HCT116 (cell line): ENCODE results near the gene CHAF1B. TPM values are rescaled to one million over a fixed set of nuclear protein-coding genes. Genes with fewer than 3 reads are reported as not detected.

Experiments used
- ATAC-seq: fragments of 200-7000 bp; cut with Tn5 transposase; 2 replicates; pipeline ENCODE4 v1.9.1; 2020; ENCODE audit warnings: mild to moderate bottlenecking, moderate library complexity
- BruUV-seq: library from RNA; stranded (reverse); fragments of 400-500 nt; replicated peaks from 2 replicates; lab custom pipeline; 2021; lab: Mats Ljungman, UMichigan
- CTCF ChIA-PET: fragments of 300-600 bp; sonication (Branson Sonifier 250); formaldehyde crosslinking; loops from one replicate; lab custom pipeline; 2021; ENCODE audit warnings: antibody characterized with exemption; lab: Charles Lee
- POLR2A ChIA-PET: fragments of 300-600, 350-600 bp; sonication (Branson Sonifier 250); formaldehyde crosslinking; loops from one replicate; lab custom pipeline; 2021; ENCODE audit warnings: antibody characterized with exemption; lab: Charles Lee
- RAD21 ChIA-PET, 2 experiments: fragments of 300-600 bp; sonication (Branson Sonifier 250); formaldehyde crosslinking; loops; one replicate each; lab custom pipeline; 2023; ENCODE audit warnings: low total read pairs in 2 of 2; ENCODE audit not compliant: uncharacterized antibody in 2 of 2, unreplicated experiment in 2 of 2, low non-redundant PET in 1 of 2; lab: Charles Lee
- DNase-seq: peaks from one replicate; pipeline ENCODE4 v3.0.0-alpha.2; 2010; ENCODE audit warnings: low read depth, low spot score
- H2AFZ ChIP-seq: fragments of 200-600 bp; shearing (Covaris generic), sonication (generic); 2 replicates; pipeline ENCODE4 v1.6.1; 2017; ENCODE audit warnings: low read depth, mixed run types, mixed read lengths, antibody characterized with exemption, low read length; ENCODE audit not compliant: poor library complexity, severe bottlenecking
- H3K27ac ChIP-seq: 2 replicates; pipeline ENCODE4 v1.5.1; 2012; ENCODE audit warnings: low read depth, low read length
- H3K27me3 ChIP-seq: fragments of 200-600 bp; sonication (generic); 2 replicates; pipeline ENCODE4 v1.6.1; 2016; ENCODE audit warnings: mixed run types, low read length, mixed read lengths; ENCODE audit not compliant: insufficient read depth
- H3K36me3 ChIP-seq, 2 experiments: fragments of 200-500 bp in 1 of 2; fragments of 200-600 bp in 1 of 2; sonication (Bioruptor generic) in 1 of 2; sonication (generic) in 1 of 2; 2 replicates each; pipeline versions ENCODE4 v1.5.1 to v1.6.1; 2014 to 2016; ENCODE audit warnings: low read length in 2 of 2, inconsistent platforms in 1 of 2, mixed read lengths in 1 of 2, mixed run types in 1 of 2; ENCODE audit not compliant: insufficient read depth in 2 of 2, control insufficient read depth in 1 of 2
- H3K4me1 ChIP-seq, 2 experiments: fragments of 200-600 bp in 1 of 2; sonication (generic) in 1 of 2; 2 replicates each; pipeline versions ENCODE4 v1.5.1 to v1.6.1; 2012 to 2017; ENCODE audit warnings: low read length in 2 of 2, inconsistent platforms in 1 of 2, mild to moderate bottlenecking in 1 of 2, mixed read lengths in 1 of 2, mixed run types in 1 of 2, moderate library complexity in 1 of 2; ENCODE audit not compliant: insufficient read depth in 2 of 2, control insufficient read depth in 1 of 2
- H3K4me2 ChIP-seq: fragments of 200-600 bp; sonication (generic); 2 replicates; pipeline ENCODE4 v1.6.1; 2017; ENCODE audit warnings: mixed run types, low read length, mixed read lengths
- H3K4me3 ChIP-seq, 2 experiments: fragments of 200-600 bp in 1 of 2; sonication (generic) in 1 of 2; replicated peaks in 1 of 2; 2 replicates each; pipeline ENCODE4 v1.5.1; 2011 to 2016; ENCODE audit warnings: low read length in 2 of 2, control low read depth in 1 of 2, low read depth in 1 of 2, mild to moderate bottlenecking in 1 of 2, mixed read lengths in 1 of 2, mixed run types in 1 of 2
- H3K79me2 ChIP-seq: fragments of 200-600 bp; sonication (generic); 2 replicates; pipeline ENCODE4 v1.6.1; 2017; ENCODE audit warnings: mild to moderate bottlenecking, mixed run types, low read length, moderate library complexity, mixed read lengths; ENCODE audit not compliant: insufficient read depth
- H3K9ac ChIP-seq: fragments of 200-600 bp; sonication (generic); 2 replicates; pipeline ENCODE4 v1.6.1; 2016; ENCODE audit warnings: low read length, mixed read lengths
- H3K9me2 ChIP-seq: fragments of 200-600 bp; sonication (generic), shearing (Covaris generic); 2 replicates; pipeline ENCODE4 v1.6.1; 2017; ENCODE audit warnings: mixed run types, mild to moderate bottlenecking, moderate library complexity; ENCODE audit not compliant: insufficient read depth
- H3K9me3 ChIP-seq, 2 experiments: fragments of 200-500 bp in 1 of 2; fragments of 200-600 bp in 1 of 2; sonication (Bioruptor generic) in 1 of 2; sonication (generic) in 1 of 2; 2 replicates each; pipeline ENCODE4 v1.6.1; 2014 to 2017; ENCODE audit warnings: low read length in 2 of 2, mixed read lengths in 2 of 2, inconsistent platforms in 1 of 2, low read depth in 1 of 2, mild to moderate bottlenecking in 1 of 2, mixed run types in 1 of 2, moderate library complexity in 1 of 2; ENCODE audit not compliant: control insufficient read depth in 1 of 2, insufficient read depth in 1 of 2
- H4K20me1 ChIP-seq: fragments of 200-600 bp; sonication (generic), shearing (Covaris generic); 2 replicates; pipeline ENCODE4 v1.6.1; 2017; ENCODE audit warnings: mixed run types, mild to moderate bottlenecking, moderate library complexity; ENCODE audit not compliant: insufficient read depth
- ATF3 ChIP-seq: IDR thresholded peaks from 2 replicates; pipeline ENCODE4 v1.6.1; 2012
- CEBPB ChIP-seq: IDR thresholded peaks from 2 replicates; pipeline ENCODE4 v1.6.1; 2012; ENCODE audit warnings: low read depth
- CTCF ChIP-seq, 3 experiments: fragments of 200-600 bp in 1 of 3; sonication (generic) in 1 of 3; IDR thresholded peaks in 2 of 3; conservative IDR thresholded peaks in 1 of 3; 2 replicates each; pipeline ENCODE4 v1.5.1; 2012 to 2017; ENCODE audit warnings: low read depth in 2 of 3, low read length in 2 of 3, antibody characterized with exemption in 1 of 3, borderline replicate concordance in 1 of 3, control low read depth in 1 of 3, mild to moderate bottlenecking in 1 of 3, mixed read lengths in 1 of 3, mixed run types in 1 of 3, moderate library complexity in 1 of 3; ENCODE audit not compliant: insufficient read depth in 1 of 3
- EZH2 ChIP-seq: fragments of 200-600 bp; sonication (generic); IDR thresholded peaks from 2 replicates; pipeline ENCODE4 v1.6.1; 2017; ENCODE audit warnings: antibody characterized with exemption, mixed run types
- EZH2phosphoT487 ChIP-seq: fragments of 200-600 bp; IDR thresholded peaks from 2 replicates; pipeline ENCODE4 v1.6.1; 2018; ENCODE audit warnings: antibody characterized with exemption, borderline replicate concordance
- FOSL1 ChIP-seq: IDR thresholded peaks from 2 replicates; pipeline ENCODE4 v1.6.1; 2012; ENCODE audit warnings: low read depth
- REST ChIP-seq: IDR thresholded peaks from 2 replicates; pipeline ENCODE4 v1.6.1; 2012; ENCODE audit warnings: low read depth
- SIN3A ChIP-seq: IDR thresholded peaks from 2 replicates; pipeline ENCODE4 v1.6.1; 2012; ENCODE audit warnings: low read depth
- SP1 ChIP-seq: IDR thresholded peaks from 2 replicates; pipeline ENCODE4 v1.6.1; 2012; ENCODE audit warnings: low read depth
- ZNF274 ChIP-seq: fragments of 200-500 bp; sonication (Bioruptor generic); IDR thresholded peaks from 2 replicates; pipeline ENCODE4 v1.6.1; 2014; ENCODE audit warnings: mild to moderate bottlenecking, low read depth, low read length, inconsistent platforms
- intact Hi-C: fragments of 100-400 bp; cut with micrococcal nuclease; formaldehyde crosslinking; loops from 2 replicates; pipeline ENCODE4 v1.10.0; 2022
- total RNA-seq: library from RNA; stranded (reverse); gene quantifications from one replicate; pipeline ENCODE4 v1.2.1, GENCODE V29; 2021; ENCODE audit not compliant: unreplicated experiment

Gene CHAF1B
- total RNA-seq, 1 experiment from 2014 or later: 26.1 TPM

- no peak overlapping the region for H3K9ac ChIP-seq
- DNase-seq (no peak), ATAC-seq (no peak)
- no peaks in the 10 kb centered on the region for H3K9me3 ChIP-seq
- RAD21 ChIA-PET: no interaction called here
- CTCF ChIA-PET: no interaction called here
- H3K4me2 ChIP-seq: no peak overlapping the region
- H3K9me2 ChIP-seq: no peaks in the 10 kb centered on the region
- H3K27ac ChIP-seq: no peak overlapping the region
- no peak overlapping the region for H2AFZ ChIP-seq
- BruUV-seq: no TSS peak
- peaks cover 25 to 35% of the 10 kb centered on the region in 2 experiments for H3K36me3 ChIP-seq
- H4K20me1 ChIP-seq: no peaks in the 10 kb centered on the region
- intact Hi-C loops: no loop called here
- POLR2A ChIA-PET: no interaction called here
- H3K4me3 ChIP-seq: no peak overlapping the region
- TF ChIP-seq CEBPB (no peak), EZH2phosphoT487 (no peak), FOSL1 (no peak), CTCF (IDR thresholded peaks at IDR 0.05 in 2 of 3, conservative IDR thresholded peaks at IDR 0.05 in 1 of 3; ENCODE audit: borderline replicate concordance in 1 of 3, insufficient read depth in 1 of 3, low read depth in 2 of 3, low read length in 2 of 3) (no peak)
- H3K4me1 ChIP-seq: no peaks in the 10 kb centered on the region
- no peaks in the 10 kb centered on the region for H3K27me3 ChIP-seq
- H3K79me2 ChIP-seq: no peaks in the 10 kb centered on the region
Observed at GRCh38 chr21:36375994-36376393, 9.2 kb upstream of the CHAF1B start.

GRCh38 chr21:36377391-36377842 lies 7.8 kb upstream of the CHAF1B start:
- POLR2A ChIA-PET: no interaction called here
- intact Hi-C loops: no loop called here
- CTCF ChIA-PET: no interaction called here
- RAD21 ChIA-PET: no interaction called here
- BruUV-seq: no TSS peak
- TF ChIP-seq ATF3 (no peak), EZH2phosphoT487 (no peak), EZH2 (no peak), REST (no peak), SIN3A (no peak), ZNF274 (no peak), CEBPB (no peak), SP1 (no peak)
- TF ChIP-seq, all 23 proteins: peak for 0
- Histone ChIP-seq H3K9me3 (no peaks in the 10 kb centered on the region), H3K9me2 (no peaks in the 10 kb centered on the region), H3K4me1 (peaks cover 5 to 9% of the 10 kb centered on the region in 2 experiments), H3K36me3 (peaks cover 20 to 25% of the 10 kb centered on the region in 2 experiments), H3K79me2 (no peaks in the 10 kb centered on the region), H3K9ac (no peak overlapping the region), H3K4me3 (no peak overlapping the region), H3K27ac (no peak overlapping the region), H4K20me1 (no peaks in the 10 kb centered on the region), H3K4me2 (no peak overlapping the region), H2AFZ (no peak overlapping the region), H3K27me3 (no peaks in the 10 kb centered on the region)
- DNase-seq (no peak), ATAC-seq (no peak)
